SK-N-SH treated with all-trans-retinoic acid at 6 μM for 48 hours (cell line): ENCODE data around the gene INSR.

Experiments
- ATAC-seq: fragments of 200-7000 bp; cut with Tn5 transposase; 3 replicates; pipeline ENCODE4 v1.9.1; 2020; ENCODE audit warnings: mild to moderate bottlenecking, moderate library complexity
- BACH2 ChIP-seq: fragments of 250-450 bp; sonication (Bioruptor Pico); IDR thresholded peaks from 2 replicates; pipeline ENCODE4 v1.9.0; 2021; ENCODE audit warnings: mild to moderate bottlenecking, borderline replicate concordance
- CSDC2 ChIP-seq: fragments of 250-450 bp; sonication (Bioruptor Pico); IDR thresholded peaks from 2 replicates; pipeline ENCODE4 v1.5.0; 2020; ENCODE audit warnings: mild to moderate bottlenecking, moderate library complexity
- CSRNP3 ChIP-seq: fragments of 250-450 bp; sonication (Bioruptor Pico); IDR thresholded peaks from 2 replicates; pipeline ENCODE4 v1.5.1; 2021; ENCODE audit warnings: mild to moderate bottlenecking, moderate library complexity
- ESRRG ChIP-seq: fragments of 250-450 bp; sonication (Bioruptor Pico); IDR thresholded peaks from 2 replicates; pipeline ENCODE4 v1.6.1; 2021; ENCODE audit warnings: mild to moderate bottlenecking
- GLIS3 ChIP-seq: fragments of 250-450 bp; sonication (Bioruptor Pico); IDR thresholded peaks from 2 replicates; pipeline ENCODE4 v1.5.0; 2020; ENCODE audit warnings: mild to moderate bottlenecking, moderate library complexity
- ISL1 ChIP-seq: fragments of 250-450 bp; sonication (Bioruptor Pico); IDR thresholded peaks from 2 replicates; pipeline ENCODE4 v2.1.2; 2022; ENCODE audit warnings: mild to moderate bottlenecking, moderate library complexity
- PATZ1 ChIP-seq: fragments of 250-450 bp; sonication (Bioruptor Pico); IDR thresholded peaks from 2 replicates; pipeline ENCODE4 v1.8.0; 2020; ENCODE audit warnings: mild to moderate bottlenecking, moderate library complexity, borderline replicate concordance
- PPARA ChIP-seq: fragments of 250-450 bp; sonication (Bioruptor Pico); IDR thresholded peaks from 2 replicates; pipeline ENCODE4 v1.5.0; 2020; ENCODE audit warnings: mild to moderate bottlenecking, borderline replicate concordance
- RARB ChIP-seq: fragments of 250-450 bp; sonication (Bioruptor Pico); IDR thresholded peaks from 2 replicates; pipeline ENCODE4 v1.8.0; 2021; ENCODE audit warnings: mild to moderate bottlenecking, moderate library complexity
- TCF4 ChIP-seq: fragments of 250-450 bp; sonication (Bioruptor Pico); IDR thresholded peaks from 2 replicates; pipeline ENCODE4 v1.8.0; 2021; ENCODE audit warnings: mild to moderate bottlenecking, moderate library complexity, borderline replicate concordance
- TOX ChIP-seq: fragments of 250-450 bp; sonication (Bioruptor Pico); IDR thresholded peaks from 2 replicates; pipeline ENCODE4 v1.8.0; 2021; ENCODE audit warnings: mild to moderate bottlenecking, moderate library complexity, borderline replicate concordance
- ZC3H10 ChIP-seq: fragments of 250-450 bp; sonication (Bioruptor Pico); IDR thresholded peaks from 2 replicates; pipeline ENCODE4 v1.5.1; 2021; ENCODE audit warnings: mild to moderate bottlenecking, moderate library complexity
- ZFP3 ChIP-seq: fragments of 250-450 bp; sonication (Bioruptor Pico); IDR thresholded peaks from 2 replicates; pipeline ENCODE4 v1.5.0; 2020; ENCODE audit warnings: mild to moderate bottlenecking, moderate library complexity
- ZFP30 ChIP-seq: fragments of 450-650 bp; formaldehyde crosslinking; IDR thresholded peaks from 2 replicates; pipeline ENCODE4 v1.5.0; 2022; ENCODE audit warnings: mild to moderate bottlenecking, moderate library complexity
- ZNF565 ChIP-seq: fragments of 450-650 bp; formaldehyde crosslinking; conservative IDR thresholded peaks from 2 replicates; pipeline ENCODE4 v1.5.0; 2020; ENCODE audit warnings: low read depth, mild to moderate bottlenecking, moderate library complexity
- ZNF70 ChIP-seq: fragments of 450-650 bp; formaldehyde crosslinking; IDR thresholded peaks from 2 replicates; pipeline ENCODE4 v1.5.0; 2020; ENCODE audit warnings: mild to moderate bottlenecking, moderate library complexity
- ZNF8 ChIP-seq: fragments of 450-650 bp; formaldehyde crosslinking; IDR thresholded peaks from 2 replicates; pipeline ENCODE4 v1.5.0; 2020; ENCODE audit warnings: mild to moderate bottlenecking, moderate library complexity
- TF ChIP-seq, protein P1 (sequence below): fragments of 250-450 bp; sonication (Bioruptor Pico); IDR thresholded peaks from 2 replicates; pipeline ENCODE4 v1.5.0; 2020; ENCODE audit warnings: mild to moderate bottlenecking, moderate library complexity
- TF ChIP-seq, protein P2 (sequence below): fragments of 250-450 bp; sonication (Bioruptor Pico); IDR thresholded peaks from 2 replicates; pipeline ENCODE4 v1.5.1; 2020; ENCODE audit warnings: low read depth, mild to moderate bottlenecking, moderate library complexity

Gene INSR

GRCh38 chr19:7229735-7230134 is 64.5 kb downstream of the INSR start:
- no peak for ATAC-seq
- TF ChIP-seq, protein P1, sequence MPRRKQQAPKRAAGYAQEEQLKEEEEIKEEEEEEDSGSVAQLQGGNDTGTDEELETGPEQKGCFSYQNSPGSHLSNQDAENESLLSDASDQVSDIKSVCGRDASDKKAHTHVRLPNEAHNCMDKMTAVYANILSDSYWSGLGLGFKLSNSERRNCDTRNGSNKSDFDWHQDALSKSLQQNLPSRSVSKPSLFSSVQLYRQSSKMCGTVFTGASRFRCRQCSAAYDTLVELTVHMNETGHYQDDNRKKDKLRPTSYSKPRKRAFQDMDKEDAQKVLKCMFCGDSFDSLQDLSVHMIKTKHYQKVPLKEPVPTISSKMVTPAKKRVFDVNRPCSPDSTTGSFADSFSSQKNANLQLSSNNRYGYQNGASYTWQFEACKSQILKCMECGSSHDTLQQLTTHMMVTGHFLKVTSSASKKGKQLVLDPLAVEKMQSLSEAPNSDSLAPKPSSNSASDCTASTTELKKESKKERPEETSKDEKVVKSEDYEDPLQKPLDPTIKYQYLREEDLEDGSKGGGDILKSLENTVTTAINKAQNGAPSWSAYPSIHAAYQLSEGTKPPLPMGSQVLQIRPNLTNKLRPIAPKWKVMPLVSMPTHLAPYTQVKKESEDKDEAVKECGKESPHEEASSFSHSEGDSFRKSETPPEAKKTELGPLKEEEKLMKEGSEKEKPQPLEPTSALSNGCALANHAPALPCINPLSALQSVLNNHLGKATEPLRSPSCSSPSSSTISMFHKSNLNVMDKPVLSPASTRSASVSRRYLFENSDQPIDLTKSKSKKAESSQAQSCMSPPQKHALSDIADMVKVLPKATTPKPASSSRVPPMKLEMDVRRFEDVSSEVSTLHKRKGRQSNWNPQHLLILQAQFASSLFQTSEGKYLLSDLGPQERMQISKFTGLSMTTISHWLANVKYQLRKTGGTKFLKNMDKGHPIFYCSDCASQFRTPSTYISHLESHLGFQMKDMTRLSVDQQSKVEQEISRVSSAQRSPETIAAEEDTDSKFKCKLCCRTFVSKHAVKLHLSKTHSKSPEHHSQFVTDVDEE (CRISPR knock-in tag) = no peak
- TF ChIP-seq ZFP30 (CRISPR knock-in tag) (no peak), PATZ1 (no peak), PPARA (CRISPR knock-in tag) (no peak), CSDC2 (no peak)
- TF ChIP-seq, protein P2, sequence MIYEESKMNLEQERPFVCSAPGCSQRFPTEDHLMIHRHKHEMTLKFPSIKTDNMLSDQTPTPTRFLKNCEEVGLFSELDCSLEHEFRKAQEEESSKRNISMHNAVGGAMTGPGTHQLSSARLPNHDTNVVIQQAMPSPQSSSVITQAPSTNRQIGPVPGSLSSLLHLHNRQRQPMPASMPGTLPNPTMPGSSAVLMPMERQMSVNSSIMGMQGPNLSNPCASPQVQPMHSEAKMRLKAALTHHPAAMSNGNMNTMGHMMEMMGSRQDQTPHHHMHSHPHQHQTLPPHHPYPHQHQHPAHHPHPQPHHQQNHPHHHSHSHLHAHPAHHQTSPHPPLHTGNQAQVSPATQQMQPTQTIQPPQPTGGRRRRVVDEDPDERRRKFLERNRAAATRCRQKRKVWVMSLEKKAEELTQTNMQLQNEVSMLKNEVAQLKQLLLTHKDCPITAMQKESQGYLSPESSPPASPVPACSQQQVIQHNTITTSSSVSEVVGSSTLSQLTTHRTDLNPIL = no peak

DNA sequence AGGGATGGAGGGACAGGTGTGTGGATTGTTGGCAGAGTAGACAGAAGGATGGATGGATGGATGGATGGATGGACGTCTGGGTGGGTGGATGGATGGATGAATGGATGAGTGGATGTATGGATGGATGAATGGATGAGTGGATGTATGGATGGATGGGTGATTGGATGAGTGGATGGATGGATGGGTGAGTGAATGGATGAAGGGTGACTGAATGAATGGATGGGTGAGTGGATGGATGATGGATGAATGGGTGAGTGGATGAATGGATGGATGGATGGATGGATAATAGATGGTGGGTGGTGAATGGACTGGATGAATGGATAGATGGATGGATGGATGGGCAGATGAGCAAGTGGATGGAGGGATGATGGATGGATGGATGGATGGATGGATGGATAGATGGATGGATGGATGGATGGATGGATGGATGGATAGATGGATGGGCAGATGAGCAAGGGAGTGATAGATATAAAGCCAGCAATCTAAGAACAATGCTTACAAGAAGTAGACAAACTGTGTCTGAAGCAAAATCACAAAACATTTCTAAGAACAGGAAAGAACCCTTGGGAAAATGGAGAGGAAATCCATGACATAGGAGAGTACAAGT is 65.2 kb downstream of the INSR start:
- TF ChIP-seq TCF4 (CRISPR knock-in tag) (no peak), GLIS3 (CRISPR knock-in tag) (no peak), ZNF8 (no peak), BACH2 (CRISPR knock-in tag) (no peak), ISL1 (CRISPR knock-in tag) (no peak), TOX (CRISPR knock-in tag) (no peak), ESRRG (CRISPR knock-in tag) (no peak), CSDC2 (no peak), PATZ1 (no peak), PPARA (CRISPR knock-in tag) (no peak), ZC3H10 (CRISPR knock-in tag) (no peak), RARB (CRISPR knock-in tag) (no peak), ZFP3 (CRISPR knock-in tag) (no peak), ZNF565 (no peak), ZNF70 (CRISPR knock-in tag) (no peak)
- TF ChIP-seq, protein P2 = no peak
- TF ChIP-seq, protein P1 (CRISPR knock-in tag) = no peak

GRCh38 chr19:7227735-7228134 is 66.5 kb downstream of the INSR start:
- no peak for ATAC-seq
- TF ChIP-seq GLIS3 (CRISPR knock-in tag) (no peak), TCF4 (CRISPR knock-in tag) (no peak), PATZ1 (no peak), ZNF8 (no peak), PPARA (CRISPR knock-in tag) (no peak), ZFP3 (CRISPR knock-in tag) (no peak), CSRNP3 (CRISPR knock-in tag) (no peak), ISL1 (CRISPR knock-in tag) (no peak), TOX (CRISPR knock-in tag) (no peak), ZFP30 (CRISPR knock-in tag) (no peak), CSDC2 (no peak)
- TF ChIP-seq, protein P2 = no peak

More for the DNA sequence above, 65.2 kb downstream of the INSR start:
- ATAC-seq = no peak
